ENCODE measurements around the gene TNKS2. TPM values are rescaled to one million over a fixed set of nuclear protein-coding genes. Genes with fewer than 3 reads are reported as not detected.
"Not testable (repeated sequence)": the region's sequence is repeated elsewhere in the genome, so short reads cannot be mapped to it uniquely, and the experiment has no call there.

The TNKS2 gene
- total RNA-seq (10 to 100 TPM; 41.0 to 53.7 (median 47.6) TPM), total RNA-seq (79.9 to 204 (median 150) reads per million in 29 experiments)
- total RNA-seq (2013): 56.6 TPM

- Mint-ChIP-seq H3K36me3 (peaks cover 19% of the 10 kb centered on the region), H3K4me1 (peaks cover 64 to 67% (median 65%) of the 10 kb centered on the region in 3 donors), H3K4me3 (peak within 1 kb of the TSS; percentile 91 to 98 (median 97)), H3K27me3 (no peaks in the 10 kb centered on the region), H3K27ac (peak within 1 kb of the TSS; percentile 96 to 98), H3K9me3 (no peaks in the 10 kb centered on the region)
- 0% methylated on average over 59 of the region's 64 CpGs for WGBS (ENCODE audit: insufficient coverage)
- peak within 1 kb of the TSS; percentile 86 for H3K27ac ChIP-seq (ENCODE audit: low read length)
- peaks cover 0 to 15% of the 10 kb centered on the region in 2 donors for H3K36me3 ChIP-seq (ENCODE audit: control insufficient read depth in 2 of 2, extremely low read depth in 1 of 2, insufficient read depth in 1 of 2, low read length in 1 of 2)
- no peaks in the 10 kb centered on the region for H3K27me3 ChIP-seq (replicated peaks in 1 of 2; ENCODE audit: control insufficient read depth in 2 of 2, extremely low read depth in 1 of 2, insufficient read depth in 2 of 2, low read length in 1 of 2)
- POLR2A ChIA-PET: interaction anchor here (0.6 to 1.2 kb wide), 4 partner anchors 15 to 126 kb away, joined by 3 to 12 read pairs (median 6); partner anchors contain the start of gene BTAF1 (in 1 of the 2)
- H3K4me1 ChIP-seq (ENCODE audit: control insufficient read depth in 1 of 2, extremely low read depth in 1 of 2, insufficient read depth in 2 of 2, low read length in 2 of 2): peaks cover 19 to 30% of the 10 kb centered on the region in 2 experiments
- H3K4me3 ChIP-seq (ENCODE audit: control insufficient read depth in 1 of 2, extremely low read depth in 1 of 2, low read length in 1 of 2): peak within 1 kb of the TSS; percentile 88 to 92
- peak; percentile 83 to 84 (median 83) for ATAC-seq (replicated peaks in 1 of 4)
- peak; percentile 76 to 96 (median 85) for DNase-seq
- CTCF ChIA-PET: interaction anchor here in 1 of 2 donors (0.7 to 1.2 kb wide), 6 partner anchors 30 to 115 kb away, joined by 3 to 5 read pairs (median 3); partner anchors contain the start of gene FGFBP3
- H3K9me3 ChIP-seq: no peaks in the 10 kb centered on the region
Measured at GRCh38 chr10:91797874-91798648, at the start of gene TNKS2. Gene TNKS2 (plus strand): TSS chr10:91798426. CDS start chr10:91798691, 265 bp downstream.

- H3K4me3 ChIP-seq (ENCODE audit: control insufficient read depth in 1 of 2, extremely low read depth in 1 of 2, low read length in 1 of 2); DNase-seq; H3K36me3 Mint-ChIP-seq; H3K4me3 Mint-ChIP-seq; H3K9me3 Mint-ChIP-seq; CTCF ChIA-PET; H3K27ac Mint-ChIP-seq; H3K9me3 ChIP-seq; H3K4me1 Mint-ChIP-seq; H3K4me1 ChIP-seq (ENCODE audit: control insufficient read depth in 1 of 2, extremely low read depth in 1 of 2, insufficient read depth in 2 of 2, low read length in 2 of 2); POLR2A ChIA-PET; ATAC-seq (replicated peaks in 1 of 4); H3K36me3 ChIP-seq (ENCODE audit: control insufficient read depth in 2 of 2, extremely low read depth in 1 of 2, insufficient read depth in 1 of 2, low read length in 1 of 2); H3K27ac ChIP-seq (ENCODE audit: low read length); H3K27me3 ChIP-seq (replicated peaks in 1 of 2; ENCODE audit: control insufficient read depth in 2 of 2, extremely low read depth in 1 of 2, insufficient read depth in 2 of 2, low read length in 1 of 2): not testable (repeated sequence)
- 84% methylated on average over 7 of the region's 20 CpGs for WGBS (ENCODE audit: insufficient coverage)
- H3K27me3 Mint-ChIP-seq: peaks cover 5 to 16% of the 10 kb centered on the region in 2 donors
Measured at GRCh38 chr10:91749592-91749991, 48.6 kb upstream of the TNKS2 start.

- Mint-ChIP-seq H3K36me3 (no peaks in the 10 kb centered on the region), H3K4me3 (no peak overlapping the region), H3K27me3 (peaks cover 0 to 7% of the 10 kb centered on the region in 2 donors), H3K27ac (no peak overlapping the region), H3K9me3 (no peaks in the 10 kb centered on the region), H3K4me1 (peaks cover 0 to 2% (median 0%) of the 10 kb centered on the region in 3 donors)
- Histone ChIP-seq H3K36me3 (ENCODE audit: control insufficient read depth in 2 of 2, extremely low read depth in 1 of 2, insufficient read depth in 1 of 2, low read length in 1 of 2) (no peaks in the 10 kb centered on the region), H3K9me3 (no peaks in the 10 kb centered on the region), H3K27me3 (replicated peaks in 1 of 2; ENCODE audit: control insufficient read depth in 2 of 2, extremely low read depth in 1 of 2, insufficient read depth in 2 of 2, low read length in 1 of 2) (peaks cover 0 to 3% of the 10 kb centered on the region in 2 experiments), H3K4me1 (ENCODE audit: control insufficient read depth in 1 of 2, extremely low read depth in 1 of 2, insufficient read depth in 2 of 2, low read length in 2 of 2) (peaks cover 0 to under 1% of the 10 kb centered on the region in 2 experiments), H3K27ac (ENCODE audit: low read length) (no peak overlapping the region), H3K4me3 (ENCODE audit: control insufficient read depth in 1 of 2, extremely low read depth in 1 of 2, low read length in 1 of 2) (no peak overlapping the region)
- POLR2A ChIA-PET: interaction anchor here in 1 of 2 donors (0.7 kb wide), 1 partner anchor 1123 kb away, joined by 3 read pairs; no protein-coding TSS in a partner anchor
- CTCF ChIA-PET: interaction anchor here (0.8 to 1.1 kb wide), 3 partner anchors 61 to 156 kb away, joined by 3 to 4 read pairs (median 3); no protein-coding TSS in a partner anchor
- ATAC-seq (replicated peaks in 1 of 4) (no peak), DNase-seq (no peak)
- WGBS (ENCODE audit: insufficient coverage): 22% methylated on average over 1 of the region's 2 CpGs
Measured at GRCh38 chr10:91756286-91756685, 41.9 kb upstream of the TNKS2 start.

- no peak overlapping the region for H3K4me3 Mint-ChIP-seq
- POLR2A ChIA-PET: interaction anchor here (1.1 kb wide), 2 partner anchors 63 to 188 kb away, joined by 3 to 4 read pairs; no protein-coding TSS in a partner anchor
- H3K36me3 Mint-ChIP-seq: no peaks in the 10 kb centered on the region
- ATAC-seq (replicated peaks in 1 of 4): peak; percentile 59 to 84 (median 70)
- 100% methylated on average over 1 of the region's 3 CpGs for WGBS (ENCODE audit: insufficient coverage)
- no peak overlapping the region for H3K4me3 ChIP-seq (ENCODE audit: control insufficient read depth in 1 of 2, extremely low read depth in 1 of 2, low read length in 1 of 2)
- peaks cover 5 to 7% (median 6%) of the 10 kb centered on the region in 3 donors for H3K4me1 Mint-ChIP-seq
- peaks cover 0 to 12% of the 10 kb centered on the region in 2 donors for H3K27me3 Mint-ChIP-seq
- no peaks in the 10 kb centered on the region for H3K9me3 ChIP-seq
- no peaks in the 10 kb centered on the region for H3K36me3 ChIP-seq (ENCODE audit: control insufficient read depth in 2 of 2, extremely low read depth in 1 of 2, insufficient read depth in 1 of 2, low read length in 1 of 2)
- H3K9me3 Mint-ChIP-seq: no peaks in the 10 kb centered on the region
- H3K27me3 ChIP-seq (replicated peaks in 1 of 2; ENCODE audit: control insufficient read depth in 2 of 2, extremely low read depth in 1 of 2, insufficient read depth in 2 of 2, low read length in 1 of 2): peaks cover 0 to 3% of the 10 kb centered on the region in 2 experiments
- CTCF ChIA-PET: interaction anchor here (0.6 to 4.1 kb wide), 30 partner anchors 12 to 766 kb away, joined by 3 to 62 read pairs (median 4); partner anchors contain the start of genes BTAF1 (in 1 of the 2), FGFBP3 (in 1 of the 2) and TNKS2 (in 1 of the 2)
- DNase-seq: peak in 1 of 35 experiments; percentile 74
- peaks cover 0 to 2% of the 10 kb centered on the region in 2 experiments for H3K4me1 ChIP-seq (ENCODE audit: control insufficient read depth in 1 of 2, extremely low read depth in 1 of 2, insufficient read depth in 2 of 2, low read length in 2 of 2)
- H3K27ac Mint-ChIP-seq: no peak overlapping the region
- no peak overlapping the region for H3K27ac ChIP-seq (ENCODE audit: low read length)
Measured at GRCh38 chr10:91758303-91759146, 39.7 kb upstream of the TNKS2 start.

GRCh38 chr10:91759581-91759986, 38.6 kb upstream of the TNKS2 start:
- ChIA-PET CTCF (interaction anchor here (0.5 to 4.1 kb wide), 17 partner anchors 14 to 262 kb away, joined by 3 to 62 read pairs (median 4); partner anchors contain the start of genes BTAF1 (in 1 of the 2), FGFBP3 (in 1 of the 2) and TNKS2 (in 1 of the 2)), POLR2A (interaction anchor here in 1 of 2 donors (0.7 to 1.1 kb wide), 2 partner anchors 43 to 62 kb away, joined by 3 to 4 read pairs; no protein-coding TSS in a partner anchor)
- Histone ChIP-seq H3K9me3 (no peaks in the 10 kb centered on the region), H3K27ac (ENCODE audit: low read length) (no peak overlapping the region), H3K4me1 (ENCODE audit: control insufficient read depth in 1 of 2, extremely low read depth in 1 of 2, insufficient read depth in 2 of 2, low read length in 2 of 2) (peaks cover 0 to 2% of the 10 kb centered on the region in 2 experiments), H3K27me3 (replicated peaks in 1 of 2; ENCODE audit: control insufficient read depth in 2 of 2, extremely low read depth in 1 of 2, insufficient read depth in 2 of 2, low read length in 1 of 2) (peaks cover 0 to 3% of the 10 kb centered on the region in 2 experiments), H3K4me3 (ENCODE audit: control insufficient read depth in 1 of 2, extremely low read depth in 1 of 2, low read length in 1 of 2) (no peak overlapping the region), H3K36me3 (ENCODE audit: control insufficient read depth in 2 of 2, extremely low read depth in 1 of 2, insufficient read depth in 1 of 2, low read length in 1 of 2) (no peaks in the 10 kb centered on the region)
- H3K27ac Mint-ChIP-seq: no peak overlapping the region
- no CpG with 5 or more reads among the region's 5 CpGs for WGBS (ENCODE audit: insufficient coverage)
- peaks cover 5 to 7% (median 6%) of the 10 kb centered on the region in 3 donors for H3K4me1 Mint-ChIP-seq
- H3K27me3 Mint-ChIP-seq: peaks cover 0 to 9% of the 10 kb centered on the region in 2 donors
- no peaks in the 10 kb centered on the region for H3K9me3 Mint-ChIP-seq
- H3K36me3 Mint-ChIP-seq: no peaks in the 10 kb centered on the region
- DNase-seq: no peak
- H3K4me3 Mint-ChIP-seq: no peak overlapping the region
- ATAC-seq (replicated peaks in 1 of 4): no peak

All from T-cell (primary cell).